Lung (tissue), 12 donors: ENCODE results near the gene CD226. TPM values are rescaled to one million over a fixed set of nuclear protein-coding genes. Genes with fewer than 3 reads are reported as not detected.

Source experiments
- ATAC-seq: fragments of 200-7000 bp; cut with Tn5 transposase; one replicate; pipeline ENCODE4 v1.9.1; 2020; ENCODE audit warnings: moderate number of reproducible peaks; ENCODE audit not compliant: insufficient read depth, low FRiP score
- DNase-seq, 3 donors: peaks; one replicate each; pipeline ENCODE4 v3.0.0-alpha.2; 2013 to 2017
- H3K27ac ChIP-seq, 2 donors: one replicate each; pipeline ENCODE4 v1.5.1; 2013; ENCODE audit warnings: mild to moderate bottlenecking in 2 of 2, moderate library complexity in 2 of 2, control low read depth in 1 of 2, inconsistent platforms in 1 of 2, low read depth in 1 of 2, low read length in 1 of 2
- H3K27me3 ChIP-seq, 3 donors: one replicate each; pipeline ENCODE4 v1.5.1; 2013; ENCODE audit warnings: low read length in 2 of 3; ENCODE audit not compliant: control insufficient read depth in 3 of 3, insufficient read depth in 3 of 3
- H3K36me3 ChIP-seq, 4 donors: one replicate each; pipeline ENCODE4 v1.5.1; 2013; ENCODE audit warnings: low read length in 4 of 4, mild to moderate bottlenecking in 1 of 4, moderate library complexity in 1 of 4; ENCODE audit not compliant: control insufficient read depth in 4 of 4, insufficient read depth in 4 of 4
- H3K4me1 ChIP-seq, 5 donors: one replicate each; pipeline ENCODE4 v1.5.1; 2013; ENCODE audit warnings: low read length in 5 of 5, mild to moderate bottlenecking in 2 of 5, moderate library complexity in 1 of 5; ENCODE audit not compliant: control insufficient read depth in 5 of 5, insufficient read depth in 5 of 5
- H3K4me3 ChIP-seq: one replicate; pipeline ENCODE4 v1.5.1; 2013; ENCODE audit warnings: mild to moderate bottlenecking, control low read depth, moderate library complexity
- H3K9ac ChIP-seq, 2 donors: one replicate each; pipeline ENCODE4 v1.5.1; 2013; ENCODE audit warnings: low read length in 2 of 2, control low read depth in 1 of 2; ENCODE audit not compliant: insufficient read depth in 1 of 2
- H3K9me3 ChIP-seq, 4 donors: one replicate each; pipeline ENCODE4 v1.5.1; 2013; ENCODE audit warnings: low read length in 3 of 4, mild to moderate bottlenecking in 1 of 4, moderate library complexity in 1 of 4; ENCODE audit not compliant: control insufficient read depth in 4 of 4, insufficient read depth in 3 of 4
- CTCF ChIP-seq: IDR thresholded peaks from 2 replicates; pipeline ENCODE4 v1.5.1; 2012; ENCODE audit warnings: mild to moderate bottlenecking; ENCODE audit errors: control extremely low read depth, extremely low read depth
- WGBS, 2 donors: extraction: QIAGEN DNeasy Blood & Tissue Kit; methylation state at CpG; one replicate each; pipeline ENCODE4 v1.1.7; 2013; 5-methylcytosine and 5-hydroxymethylcytosine counted together
- polyA plus RNA-seq, 2 donors: library from polyadenylated mRNA; stranded (reverse); fragments of 200-250 nt; gene quantifications; one replicate each; pipeline ENCODE4 v1.2.1, GENCODE V29; 2013
- total RNA-seq, 2 donors: library from RNA; depleted of rRNA in 1 of 2; stranded (reverse); fragments of >200 nt in 1 of 2; gene quantifications; one replicate each; pipeline ENCODE4 v1.2.1, GENCODE V29; 2014 to 2021
- donor health status: control.
- donor health status: control.
- donor health status: Bipolar disorder and iron deficiency.
- donor health status: healthy.
- donor health status: DM: yes; HTN: yes; CAD: no.

Gene CD226
- total and polyA plus RNA-seq, 4 donors, result 0.49 to 6.3 (median 2.7) TPM

DNA sequence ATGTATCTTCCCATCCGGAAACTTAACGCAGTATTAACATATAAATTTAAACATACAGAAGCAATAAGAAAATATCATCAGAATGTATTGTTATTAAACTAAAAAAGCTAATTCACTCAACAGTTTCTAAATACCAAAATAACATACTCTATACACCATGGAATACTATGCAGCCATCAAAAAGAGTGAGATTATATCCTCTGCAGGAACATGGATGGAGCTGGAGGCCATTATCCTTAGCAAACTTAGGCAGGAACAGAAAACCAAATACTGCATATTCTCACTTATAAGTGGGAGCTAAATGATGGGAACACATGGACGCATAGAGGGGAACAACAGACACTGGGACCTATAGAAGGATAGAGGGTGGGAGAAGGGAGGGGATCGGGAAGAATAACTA lies 127.1 kb downstream of the CD226 start:
- H3K27ac ChIP-seq, result no peak overlapping the region
- H3K4me1 ChIP-seq, result peaks cover 0 to 7% (median 2%) of the 10 kb centered on the region in 5 donors
- H3K9me3 ChIP-seq, result peaks cover 0 to 8% (median 0%) of the 10 kb centered on the region in 4 donors
- no peak for TF ChIP-seq CTCF
- no peaks in the 10 kb centered on the region for H3K36me3 ChIP-seq
- no peak for DNase-seq
- no peak overlapping the region for H3K9ac ChIP-seq
- no peak for ATAC-seq
- no peaks in the 10 kb centered on the region for H3K27me3 ChIP-seq
- H3K4me3 ChIP-seq, result no peak overlapping the region
- 87 to 98% methylated on average over 4 of the region's 4 CpGs for WGBS, 2 donors

GRCh38 chr18:69819460-69819859 lies 128.2 kb downstream of the CD226 start:
- no peak overlapping the region for H3K4me3 ChIP-seq
- H3K4me1 ChIP-seq, result peaks cover 0 to 9% (median 2%) of the 10 kb centered on the region in 5 donors
- H3K27ac ChIP-seq, result no peak overlapping the region
- H3K9ac ChIP-seq, result no peak overlapping the region
- 52 to 71% methylated on average over 2 of the region's 2 CpGs for WGBS, 2 donors
- no peak for ATAC-seq
- peaks cover 0 to 8% (median 0%) of the 10 kb centered on the region in 4 donors for H3K9me3 ChIP-seq
- no peak for TF ChIP-seq CTCF
- H3K36me3 ChIP-seq, result no peaks in the 10 kb centered on the region
- no peak for DNase-seq
- H3K27me3 ChIP-seq, result no peaks in the 10 kb centered on the region

DNA sequence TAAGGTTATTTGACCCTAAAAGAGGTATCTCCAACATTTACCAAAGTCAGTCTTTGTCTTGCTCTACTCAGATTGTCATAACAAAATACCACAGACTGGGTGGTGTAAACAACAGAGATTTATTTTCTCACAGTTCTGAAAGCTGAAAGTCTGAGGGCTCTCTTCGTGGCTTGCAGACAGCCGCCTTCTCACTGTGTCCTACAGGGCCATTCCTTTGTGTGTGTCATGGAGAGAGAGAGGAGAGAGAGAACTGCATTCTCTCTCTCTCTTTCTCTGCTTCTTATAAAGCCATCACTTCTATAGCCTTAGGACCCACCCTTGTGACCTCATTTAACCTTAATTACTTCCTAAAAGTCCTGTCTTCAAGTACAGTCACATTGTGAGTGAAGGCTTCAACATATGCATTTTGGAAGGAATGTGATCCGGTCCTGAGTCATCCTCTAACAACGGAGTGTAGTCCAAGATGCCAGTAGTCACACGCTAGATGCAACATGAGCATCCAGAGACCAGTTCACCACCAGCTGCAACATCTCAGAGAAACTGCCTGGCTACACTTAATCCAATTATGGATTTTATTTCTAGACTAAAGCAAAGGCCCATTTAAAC lies 130.2 kb downstream of the CD226 start:
- no peaks in the 10 kb centered on the region for H3K27me3 ChIP-seq
- TF ChIP-seq CTCF, result no peak
- H3K4me3 ChIP-seq, result no peak overlapping the region
- H3K4me1 ChIP-seq, result peaks cover 0 to 9% (median 2%) of the 10 kb centered on the region in 5 donors
- H3K9me3 ChIP-seq, result peaks cover 0 to 7% (median under 1%) of the 10 kb centered on the region in 4 donors
- no peaks in the 10 kb centered on the region for H3K36me3 ChIP-seq
- ATAC-seq (no peak), DNase-seq (peak; percentile 57 to 86 (median 71))
- H3K9ac ChIP-seq, result no peak overlapping the region
- no peak overlapping the region for H3K27ac ChIP-seq
- 80% methylated on average over 5 of the region's 5 CpGs for WGBS, 2 donors

DNA sequence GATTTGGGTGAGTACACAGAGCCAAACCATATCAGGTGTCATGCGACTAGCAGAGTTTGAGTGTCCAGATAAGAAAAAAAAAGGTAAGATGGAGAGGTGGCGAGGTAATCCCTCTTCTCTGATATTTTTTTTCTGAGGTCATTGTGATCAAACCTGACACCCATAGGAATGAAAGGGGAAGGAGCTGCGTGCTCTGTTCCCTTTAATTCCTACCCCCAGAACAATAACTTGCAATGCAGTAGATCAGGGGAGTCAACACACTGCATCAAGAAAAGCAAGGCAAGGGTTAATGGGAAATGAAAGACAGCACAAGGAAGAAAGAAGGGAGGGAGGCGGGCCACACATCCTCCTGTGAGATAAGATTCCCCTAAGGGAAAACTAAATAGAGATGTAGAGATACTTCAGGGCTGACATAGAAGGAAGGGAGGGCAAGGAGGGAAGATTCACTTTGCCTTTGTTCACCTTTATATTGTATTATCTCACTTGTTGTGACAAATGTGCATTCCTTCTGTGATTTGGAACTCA lies 132.8 kb downstream of the CD226 start:
- Histone ChIP-seq H3K27me3 (no peaks in the 10 kb centered on the region), H3K36me3 (no peaks in the 10 kb centered on the region), H3K4me3 (no peak overlapping the region), H3K9me3 (peaks cover 0 to 2% (median 0%) of the 10 kb centered on the region in 4 donors), H3K27ac (no peak overlapping the region), H3K4me1 (peaks cover 0 to 9% (median 2%) of the 10 kb centered on the region in 5 donors), H3K9ac (no peak overlapping the region)
- DNase-seq (no peak), ATAC-seq (no peak)
- 77 to 86% methylated on average over 4 of the region's 4 CpGs for WGBS, 2 donors
- TF ChIP-seq CTCF, result no peak
